Thyroid gland (tissue), 4 donors: ENCODE measurements around the gene ZNF668.

Source experiments
- POLR2A ChIP-seq, 2 donors: fragments of 450-650 bp; IDR thresholded peaks; one replicate each; pipeline ENCODE4 v1.6.1; 2017; ENCODE audit warnings: antibody characterized with exemption in 2 of 2, mild to moderate bottlenecking in 2 of 2, moderate library complexity in 1 of 2
- TF ChIP-seq, protein P1 (sequence below), 6 experiments: fragments of 200-600 bp in 3 of 6; fragments of 450-650 bp in 3 of 6; sonication (generic) in 3 of 6; IDR thresholded peaks; one replicate each; pipeline ENCODE4 v1.5.1; 2016 to 2019; ENCODE audit warnings: antibody characterized with exemption in 6 of 6, mild to moderate bottlenecking in 2 of 6, inconsistent platforms in 1 of 6, moderate library complexity in 1 of 6

DNA sequence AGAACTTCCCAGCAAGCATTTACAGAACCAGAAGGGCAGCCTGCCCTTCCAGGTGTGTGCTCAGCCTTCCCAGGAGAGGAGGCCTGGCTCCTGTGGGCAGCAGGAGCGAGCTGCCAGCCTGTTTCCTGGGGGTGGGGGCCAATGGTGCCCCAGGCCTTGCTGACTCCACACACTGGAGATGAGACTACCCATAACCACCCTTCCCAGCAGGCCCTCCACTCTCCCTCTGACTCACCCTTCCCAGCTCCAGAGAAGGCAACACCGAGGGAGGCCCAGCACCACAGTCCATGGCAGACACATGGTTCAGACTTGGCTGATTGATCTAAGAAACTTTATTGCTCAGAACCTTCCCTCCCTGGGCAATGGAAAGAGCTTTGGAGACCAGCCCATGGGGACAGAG lies 16.5 kb upstream of the ZNF668 start:
- TF ChIP-seq, protein P1, sequence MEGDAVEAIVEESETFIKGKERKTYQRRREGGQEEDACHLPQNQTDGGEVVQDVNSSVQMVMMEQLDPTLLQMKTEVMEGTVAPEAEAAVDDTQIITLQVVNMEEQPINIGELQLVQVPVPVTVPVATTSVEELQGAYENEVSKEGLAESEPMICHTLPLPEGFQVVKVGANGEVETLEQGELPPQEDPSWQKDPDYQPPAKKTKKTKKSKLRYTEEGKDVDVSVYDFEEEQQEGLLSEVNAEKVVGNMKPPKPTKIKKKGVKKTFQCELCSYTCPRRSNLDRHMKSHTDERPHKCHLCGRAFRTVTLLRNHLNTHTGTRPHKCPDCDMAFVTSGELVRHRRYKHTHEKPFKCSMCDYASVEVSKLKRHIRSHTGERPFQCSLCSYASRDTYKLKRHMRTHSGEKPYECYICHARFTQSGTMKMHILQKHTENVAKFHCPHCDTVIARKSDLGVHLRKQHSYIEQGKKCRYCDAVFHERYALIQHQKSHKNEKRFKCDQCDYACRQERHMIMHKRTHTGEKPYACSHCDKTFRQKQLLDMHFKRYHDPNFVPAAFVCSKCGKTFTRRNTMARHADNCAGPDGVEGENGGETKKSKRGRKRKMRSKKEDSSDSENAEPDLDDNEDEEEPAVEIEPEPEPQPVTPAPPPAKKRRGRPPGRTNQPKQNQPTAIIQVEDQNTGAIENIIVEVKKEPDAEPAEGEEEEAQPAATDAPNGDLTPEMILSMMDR (IDR thresholded peaks at IDR 0.05) = no peak
- TF ChIP-seq POLR2A (IDR thresholded peaks at IDR 0.05) = no peak
